K562 (cell line): ENCODE results near the gene BTBD10. TPM values are rescaled to one million over a fixed set of nuclear protein-coding genes. Genes with fewer than 3 reads are reported as not detected.

Source experiments
- CBFA2T2 ChIP-seq: fragments of 450-650 bp; conservative IDR thresholded peaks from 2 replicates; pipeline ENCODE4 v1.6.1; 2017; ENCODE audit warnings: mild to moderate bottlenecking
- CXXC5 ChIP-seq: fragments of 250-450 bp; sonication (Bioruptor Pico); IDR thresholded peaks from 2 replicates; pipeline ENCODE4 v1.8.0; 2022; ENCODE audit warnings: inconsistent platforms, mild to moderate bottlenecking, moderate library complexity
- DIDO1 ChIP-seq: fragments of 450-650 bp; IDR thresholded peaks from 2 replicates; pipeline ENCODE4 v1.6.1; 2016; ENCODE audit warnings: low read depth, missing biosample characterization, missing genetic modification characterization
- GATA2 ChIP-seq: sonication (generic); formaldehyde crosslinking; IDR thresholded peaks from 2 replicates; pipeline ENCODE4 v1.4.0; 2020; ENCODE audit warnings: mild to moderate bottlenecking, missing genetic modification reagents
- HDAC2 ChIP-seq: fragments of 450-650 bp; IDR thresholded peaks from 2 replicates; pipeline ENCODE4 v1.6.1; 2016; ENCODE audit warnings: mild to moderate bottlenecking
- HMG20B ChIP-seq: fragments of 250-450 bp; sonication (Bioruptor Pico); IDR thresholded peaks from 2 replicates; pipeline ENCODE4 v1.5.0; 2021; ENCODE audit warnings: mild to moderate bottlenecking
- MAFG ChIP-seq: fragments of 450-650 bp; conservative IDR thresholded peaks from 2 replicates; pipeline ENCODE4 v1.6.1; 2016; ENCODE audit warnings: missing genetic modification characterization, missing compliant biosample characterization
- MAFK ChIP-seq: IDR thresholded peaks from 2 replicates; pipeline ENCODE4 v1.6.1; 2011; ENCODE audit warnings: low read length, improper control_type of control experiment
- MTF1 ChIP-seq: fragments of 250-450 bp; sonication (Bioruptor Pico); IDR thresholded peaks from 2 replicates; pipeline ENCODE4 v1.9.0; 2021; ENCODE audit warnings: moderate library complexity, mild to moderate bottlenecking, inconsistent platforms, borderline replicate concordance
- NFE2L1 ChIP-seq: fragments of 450-650 bp; IDR thresholded peaks from 2 replicates; pipeline ENCODE4 v1.6.1; 2016; ENCODE audit warnings: missing genetic modification characterization, low read depth, mild to moderate bottlenecking, missing compliant biosample characterization, moderate library complexity, borderline replicate concordance
- PHTF2 ChIP-seq: fragments of 250-450 bp; sonication (Bioruptor Pico); IDR thresholded peaks from 2 replicates; pipeline ENCODE4 v1.5.0; 2021; ENCODE audit warnings: mild to moderate bottlenecking
- RCOR1 ChIP-seq, 2 experiments: IDR thresholded peaks; 2 replicates each; pipeline ENCODE4 v1.6.1; 2012; ENCODE audit warnings: low read depth in 2 of 2, low read length in 2 of 2, borderline replicate concordance in 1 of 2, improper control_type of control experiment in 1 of 2
- RUNX1 ChIP-seq: sonication (generic); IDR thresholded peaks from 2 replicates; pipeline ENCODE4 v1.6.1; 2016; ENCODE audit warnings: antibody characterized with exemption, low read depth
- SPI1 ChIP-seq: IDR thresholded peaks from 2 replicates; pipeline ENCODE4 v1.6.1; 2011; ENCODE audit warnings: low read depth, low read length, control low read depth, borderline replicate concordance
- SRSF3 ChIP-seq: fragments of 200-400 bp; formaldehyde crosslinking; IDR thresholded peaks from 2 replicates; pipeline ENCODE4 v1.6.1; 2016; ENCODE audit warnings: mild to moderate bottlenecking, low read length, moderate library complexity; ENCODE audit not compliant: insufficient read depth
- TFAM ChIP-seq: fragments of 250-450 bp; sonication (Bioruptor Pico); conservative IDR thresholded peaks from 2 replicates; pipeline ENCODE4 v1.5.0; 2021; ENCODE audit warnings: mild to moderate bottlenecking, moderate library complexity
- ZC3H11A ChIP-seq: IDR thresholded peaks from 2 replicates; pipeline ENCODE4 v1.6.1; 2012; ENCODE audit warnings: low read depth, low read length, improper control_type of control experiment
- ZNF121 ChIP-seq: sonication (generic); formaldehyde crosslinking; conservative IDR thresholded peaks from 2 replicates; pipeline ENCODE4 v1.8.0; 2022; ENCODE audit warnings: missing genetic modification reagents
- ZNF124 ChIP-seq: sonication (generic); formaldehyde crosslinking; IDR thresholded peaks from 2 replicates; pipeline ENCODE4 v1.8.1; 2022; ENCODE audit warnings: missing genetic modification reagents
- ZNF561 ChIP-seq: fragments of 450-650 bp; formaldehyde crosslinking; conservative IDR thresholded peaks from 2 replicates; pipeline ENCODE4 v1.4.0; 2020; ENCODE audit warnings: mild to moderate bottlenecking, moderate library complexity
- ZNF583 ChIP-seq: fragments of 250-450 bp; sonication (Bioruptor Pico); IDR thresholded peaks from 2 replicates; pipeline ENCODE4 v1.4.0; 2020
- ZNF644 ChIP-seq: fragments of 200-800 bp; sonication (Bioruptor generic); IDR thresholded peaks from 2 replicates; pipeline ENCODE4 v1.6.1; 2016; ENCODE audit warnings: low read depth, missing genetic modification characterization, missing compliant biosample characterization
- ZNF785 ChIP-seq: fragments of 250-450 bp; sonication (Bioruptor Pico); IDR thresholded peaks from 2 replicates; pipeline ENCODE4 v1.4.0; 2020; ENCODE audit warnings: mild to moderate bottlenecking
- polyA plus RNA-seq, 8 experiments: library from polyadenylated mRNA; depleted of rRNA in 4 of 8; stranded (reverse) in 5 of 8; unstranded in 3 of 8; fragments of >200 nt; fragmentation: Nextera tagmentation in 2 of 8; fragmentation: Illumina TruSeq in 1 of 8; extraction: Ambion mirVana in 2 of 8; extraction: Trizol in 1 of 8; gene quantifications; 2 replicates each; pipeline versions ENCODE4 v1.2.1 to v1.2.3, GENCODE V29; 2011 to 2014; ENCODE audit warnings: inconsistent platforms in 1 of 8, missing spikeins in 1 of 8
- total RNA-seq, 7 experiments: library from RNA; depleted of rRNA in 6 of 7; stranded (reverse); fragments of >200 nt in 6 of 7; fragmentation: Illumina TruSeq in 2 of 7; extraction: Trizol in 2 of 7; gene quantifications; 2 replicates each; pipeline versions ENCODE4 v1.2.1 to v1.2.3, GENCODE V29; 2011 to 2021; ENCODE audit warnings: low replicate concordance in 1 of 7
- TF ChIP-seq, protein P1 (sequence below): sonication (generic); formaldehyde crosslinking; IDR thresholded peaks from 2 replicates; pipeline ENCODE4 v1.8.0; 2022; ENCODE audit warnings: mild to moderate bottlenecking, missing genetic modification reagents
- TF ChIP-seq, protein P2 (sequence below): fragments of 450-650 bp; IDR thresholded peaks from 2 replicates; pipeline ENCODE4 v1.7.0; 2016; ENCODE audit warnings: borderline replicate concordance
- TF ChIP-seq, protein P3 (sequence below): fragments of 250-450 bp; sonication (Bioruptor Pico); IDR thresholded peaks from 2 replicates; pipeline ENCODE4 v1.9.0; 2021; ENCODE audit warnings: mild to moderate bottlenecking, inconsistent platforms

Gene BTBD10
- total and polyA plus RNA-seq, 9 of the 15 experiments (the other 6 are each of a cell fraction or from before 2014, with no cell fraction given): 11.6 to 22.8 (median 16.3) TPM

DNA sequence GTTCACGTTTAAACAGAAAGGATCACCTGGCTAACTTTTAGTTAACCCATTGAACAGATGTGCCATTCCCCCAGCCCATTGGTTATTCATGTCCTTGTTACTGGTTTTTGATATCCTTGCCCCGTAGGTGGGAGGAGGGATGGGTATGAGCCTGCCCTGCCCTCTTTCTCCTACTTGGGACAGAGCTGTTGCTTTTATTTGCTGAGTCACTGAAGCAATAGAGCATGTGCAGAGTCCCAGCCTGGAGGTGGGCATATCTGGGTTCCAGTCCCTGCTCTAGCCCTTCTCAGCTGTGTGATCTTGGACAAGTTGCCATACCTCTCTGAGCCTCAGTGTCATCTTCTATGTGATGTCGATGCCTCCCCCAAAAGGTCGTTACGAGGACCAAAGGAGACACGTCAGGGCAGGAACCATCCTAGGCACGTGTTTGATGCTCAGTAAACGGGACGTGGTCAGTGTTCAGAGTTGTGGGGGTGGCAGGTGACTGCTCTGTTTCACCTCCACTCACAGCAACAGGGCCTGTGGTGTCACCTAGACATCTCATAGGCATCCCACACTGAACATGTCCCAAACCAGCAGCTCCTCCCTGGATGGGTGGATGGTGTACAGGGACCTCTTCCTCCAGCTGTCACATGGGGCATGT is 124.5 kb downstream of the BTBD10 start (continued):
- TF ChIP-seq, protein P1, sequence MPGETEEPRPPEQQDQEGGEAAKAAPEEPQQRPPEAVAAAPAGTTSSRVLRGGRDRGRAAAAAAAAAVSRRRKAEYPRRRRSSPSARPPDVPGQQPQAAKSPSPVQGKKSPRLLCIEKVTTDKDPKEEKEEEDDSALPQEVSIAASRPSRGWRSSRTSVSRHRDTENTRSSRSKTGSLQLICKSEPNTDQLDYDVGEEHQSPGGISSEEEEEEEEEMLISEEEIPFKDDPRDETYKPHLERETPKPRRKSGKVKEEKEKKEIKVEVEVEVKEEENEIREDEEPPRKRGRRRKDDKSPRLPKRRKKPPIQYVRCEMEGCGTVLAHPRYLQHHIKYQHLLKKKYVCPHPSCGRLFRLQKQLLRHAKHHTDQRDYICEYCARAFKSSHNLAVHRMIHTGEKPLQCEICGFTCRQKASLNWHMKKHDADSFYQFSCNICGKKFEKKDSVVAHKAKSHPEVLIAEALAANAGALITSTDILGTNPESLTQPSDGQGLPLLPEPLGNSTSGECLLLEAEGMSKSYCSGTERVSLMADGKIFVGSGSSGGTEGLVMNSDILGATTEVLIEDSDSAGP (CRISPR knock-in tag): no peak
- TF ChIP-seq GATA2 (CRISPR knock-in tag): no peak
- no peak for TF ChIP-seq MTF1 (CRISPR knock-in tag)
- TF ChIP-seq MAFK: peak; percentile 78
- no peak for TF ChIP-seq TFAM
- TF ChIP-seq NFE2L1 (tag): peak; percentile 85
- TF ChIP-seq SPI1: no peak
- no peak for TF ChIP-seq RUNX1
- TF ChIP-seq RCOR1 (IDR thresholded peaks at IDR 0.05; ENCODE audit: borderline replicate concordance in 1 of 2, low read depth in 2 of 2, low read length in 2 of 2): peak in 1 of 2 experiments; percentile 61; a peak in 2 of 4 replicates
- TF ChIP-seq DIDO1 (tag): no peak
- TF ChIP-seq HDAC2: no peak
- TF ChIP-seq ZNF785: no peak
- no peak for TF ChIP-seq SRSF3
- TF ChIP-seq ZNF644 (tag): no peak
- no peak for TF ChIP-seq ZNF124 (CRISPR knock-in tag)
- no peak for TF ChIP-seq PHTF2
- peak; percentile 89 for TF ChIP-seq MAFG (tag)
- no peak for TF ChIP-seq ZNF561 (CRISPR knock-in tag)
- no peak for TF ChIP-seq ZC3H11A
- no peak for TF ChIP-seq HMG20B
- peak; percentile 34; the same call in 1 of the 2 replicates for TF ChIP-seq CXXC5 (CRISPR knock-in tag)
- no peak for TF ChIP-seq ZNF121 (CRISPR knock-in tag)
- TF ChIP-seq CBFA2T2: no peak
- TF ChIP-seq, protein P2, sequence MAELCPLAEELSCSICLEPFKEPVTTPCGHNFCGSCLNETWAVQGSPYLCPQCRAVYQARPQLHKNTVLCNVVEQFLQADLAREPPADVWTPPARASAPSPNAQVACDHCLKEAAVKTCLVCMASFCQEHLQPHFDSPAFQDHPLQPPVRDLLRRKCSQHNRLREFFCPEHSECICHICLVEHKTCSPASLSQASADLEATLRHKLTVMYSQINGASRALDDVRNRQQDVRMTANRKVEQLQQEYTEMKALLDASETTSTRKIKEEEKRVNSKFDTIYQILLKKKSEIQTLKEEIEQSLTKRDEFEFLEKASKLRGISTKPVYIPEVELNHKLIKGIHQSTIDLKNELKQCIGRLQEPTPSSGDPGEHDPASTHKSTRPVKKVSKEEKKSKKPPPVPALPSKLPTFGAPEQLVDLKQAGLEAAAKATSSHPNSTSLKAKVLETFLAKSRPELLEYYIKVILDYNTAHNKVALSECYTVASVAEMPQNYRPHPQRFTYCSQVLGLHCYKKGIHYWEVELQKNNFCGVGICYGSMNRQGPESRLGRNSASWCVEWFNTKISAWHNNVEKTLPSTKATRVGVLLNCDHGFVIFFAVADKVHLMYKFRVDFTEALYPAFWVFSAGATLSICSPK: no peak
- TF ChIP-seq, protein P3, sequence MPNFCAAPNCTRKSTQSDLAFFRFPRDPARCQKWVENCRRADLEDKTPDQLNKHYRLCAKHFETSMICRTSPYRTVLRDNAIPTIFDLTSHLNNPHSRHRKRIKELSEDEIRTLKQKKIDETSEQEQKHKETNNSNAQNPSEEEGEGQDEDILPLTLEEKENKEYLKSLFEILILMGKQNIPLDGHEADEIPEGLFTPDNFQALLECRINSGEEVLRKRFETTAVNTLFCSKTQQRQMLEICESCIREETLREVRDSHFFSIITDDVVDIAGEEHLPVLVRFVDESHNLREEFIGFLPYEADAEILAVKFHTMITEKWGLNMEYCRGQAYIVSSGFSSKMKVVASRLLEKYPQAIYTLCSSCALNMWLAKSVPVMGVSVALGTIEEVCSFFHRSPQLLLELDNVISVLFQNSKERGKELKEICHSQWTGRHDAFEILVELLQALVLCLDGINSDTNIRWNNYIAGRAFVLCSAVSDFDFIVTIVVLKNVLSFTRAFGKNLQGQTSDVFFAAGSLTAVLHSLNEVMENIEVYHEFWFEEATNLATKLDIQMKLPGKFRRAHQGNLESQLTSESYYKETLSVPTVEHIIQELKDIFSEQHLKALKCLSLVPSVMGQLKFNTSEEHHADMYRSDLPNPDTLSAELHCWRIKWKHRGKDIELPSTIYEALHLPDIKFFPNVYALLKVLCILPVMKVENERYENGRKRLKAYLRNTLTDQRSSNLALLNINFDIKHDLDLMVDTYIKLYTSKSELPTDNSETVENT (CRISPR knock-in tag): no peak
- TF ChIP-seq ZNF583 (CRISPR knock-in tag): no peak
